GM21723 (cell line): ENCODE data around the gene PCDHGA2.
"Not testable (repeated sequence)": the region's sequence is repeated elsewhere in the genome, so short reads cannot be mapped to it uniquely, and the experiment has no call there.

Experiments
- ATAC-seq: cut with Tn5 transposase; IDR thresholded peaks from one replicate; pipeline ENCODE4 v1.9.1; 2021; ENCODE audit warnings: mild to moderate bottlenecking, moderate library complexity; ENCODE audit not compliant: unreplicated experiment

The PCDHGA2 gene

GRCh38 chr5:141345327-141345726 lies 6.8 kb downstream of the PCDHGA2 start:
- ATAC-seq = no peak

- not testable (repeated sequence) for ATAC-seq
These were observed 7.5 kb downstream of the PCDHGA2 start for GRCh38 chr5:141346017-141346416.

- ATAC-seq = no peak
These were observed 11.5 kb downstream of the PCDHGA2 start, which contains the start of gene PCDHGB1 for GRCh38 chr5:141349917-141350619. Gene PCDHGB1 (plus strand): TSS chr5:141350099. CDS start chr5:141350261, 162 bp downstream.

GRCh38 chr5:141351591-141351990 lies 13.0 kb downstream of the PCDHGA2 start:
- ATAC-seq = no peak

- no peak for ATAC-seq
These were observed 16.4 kb downstream of the PCDHGA2 start, which contains the start of gene PCDHGA4 for GRCh38 chr5:141354900-141355469. Gene PCDHGA4 (plus strand): TSS chr5:141355021. CDS start chr5:141355108, 87 bp downstream.

- no peak for ATAC-seq
These were observed 17.1 kb downstream of the PCDHGA2 start for GRCh38 chr5:141355641-141356040.

GRCh38 chr5:141356133-141356532 lies 17.6 kb downstream of the PCDHGA2 start:
- no peak for ATAC-seq

- no peak for ATAC-seq
These were observed 18.4 kb downstream of the PCDHGA2 start for GRCh38 chr5:141356950-141357349.

GRCh38 chr5:141359790-141360426 lies 21.3 kb downstream of the PCDHGA2 start, which contains the start of gene PCDHGB2:
Gene PCDHGB2 (plus strand): TSS chr5:141359994. CDS start chr5:141360136, 142 bp downstream.
- ATAC-seq = no peak

- no peak for ATAC-seq
These were observed 22.1 kb downstream of the PCDHGA2 start for GRCh38 chr5:141360685-141361084.

GRCh38 chr5:141362719-141363118 lies 24.2 kb downstream of the PCDHGA2 start:
- no peak for ATAC-seq

GRCh38 chr5:141363952-141364660 lies 25.5 kb downstream of the PCDHGA2 start, which contains the start of gene PCDHGA5:
Gene PCDHGA5 (plus strand): TSS chr5:141364162. CDS start chr5:141364331, 169 bp downstream.
- ATAC-seq = no peak

GRCh38 chr5:141366016-141366896 lies 27.7 kb downstream of the PCDHGA2 start:
- ATAC-seq = no peak

GRCh38 chr5:141369994-141370848 lies 31.7 kb downstream of the PCDHGA2 start, which contains the start of gene PCDHGB3:
Gene PCDHGB3 (plus strand): TSS chr5:141370242. CDS start chr5:141370395, 153 bp downstream.
- peak; percentile 97 for ATAC-seq

GRCh38 chr5:141371572-141372475 lies 33.3 kb downstream of the PCDHGA2 start:
- no peak for ATAC-seq

- no peak for ATAC-seq
These were observed 35.2 kb downstream of the PCDHGA2 start, which contains the start of gene PCDHGA6 for GRCh38 chr5:141373673-141374317. Gene PCDHGA6 (plus strand): TSS chr5:141373891. CDS start chr5:141374084, 193 bp downstream.

- no peak for ATAC-seq
These were observed 36.1 kb downstream of the PCDHGA2 start for GRCh38 chr5:141374627-141375026.
